GM21447 (cell line): Measurements from ENCODE around the gene ANO10.
"Not testable (repeated sequence)": the region's sequence is repeated elsewhere in the genome, so short reads cannot be mapped to it uniquely, and the experiment has no call there.

ENCODE experiments used
- ATAC-seq: cut with Tn5 transposase; IDR thresholded peaks from one replicate; pipeline ENCODE4 v1.9.1; 2021; ENCODE audit not compliant: unreplicated experiment

Gene ANO10

GRCh38 chr3:43379343-43379742 lies 242.5 kb downstream of the ANO10 start:
- ATAC-seq: no peak

GRCh38 chr3:43378066-43378935 lies 243.5 kb downstream of the ANO10 start:
- no peak for ATAC-seq

GRCh38 chr3:43373560-43373928 lies 248.3 kb downstream of the ANO10 start:
- ATAC-seq: no peak

- ATAC-seq: no peak
Observed at GRCh38 chr3:43372809-43373559, 248.8 kb downstream of the ANO10 start.

- ATAC-seq: no peak
Observed at GRCh38 chr3:43372007-43372740, 249.6 kb downstream of the ANO10 start.

GRCh38 chr3:43371494-43371893 lies 250.3 kb downstream of the ANO10 start:
- ATAC-seq: no peak

- ATAC-seq: no peak
Observed at GRCh38 chr3:43370293-43370980, 251.4 kb downstream of the ANO10 start.

- no peak for ATAC-seq
Observed at GRCh38 chr3:43369404-43370292, 252.2 kb downstream of the ANO10 start.

GRCh38 chr3:43366885-43367284 lies 254.9 kb downstream of the ANO10 start:
- ATAC-seq: no peak

GRCh38 chr3:43366481-43366880 lies 255.3 kb downstream of the ANO10 start:
- ATAC-seq: no peak

- ATAC-seq: no peak
Observed at GRCh38 chr3:43365601-43366305, 256.1 kb downstream of the ANO10 start.

- no peak for ATAC-seq
Observed at GRCh38 chr3:43364926-43365325, 256.9 kb downstream of the ANO10 start.

GRCh38 chr3:43364494-43364893 lies 257.3 kb downstream of the ANO10 start:
- ATAC-seq: no peak

GRCh38 chr3:43363621-43364266 lies 258.1 kb downstream of the ANO10 start:
- ATAC-seq: no peak

GRCh38 chr3:43362961-43363360 lies 258.9 kb downstream of the ANO10 start:
- no peak for ATAC-seq

GRCh38 chr3:43362183-43362582 lies 259.6 kb downstream of the ANO10 start:
- ATAC-seq: no peak

- ATAC-seq: no peak
Observed at GRCh38 chr3:43361077-43361476, 260.7 kb downstream of the ANO10 start.

- not testable (repeated sequence) for ATAC-seq
Observed at GRCh38 chr3:43356033-43356432, 265.8 kb downstream of the ANO10 start.
